ENCODE data around the gene PEMT.

The PEMT gene

GRCh38 chr17:17549732-17550366, 41.7 kb downstream of the PEMT start:
- DNase-seq = no peak

- no peak for DNase-seq
Measured at GRCh38 chr17:17548044-17548443, 43.5 kb downstream of the PEMT start.

GRCh38 chr17:17547210-17547764, 44.2 kb downstream of the PEMT start:
- DNase-seq = no peak

- no peak for DNase-seq
Measured at GRCh38 chr17:17546399-17547185, 44.9 kb downstream of the PEMT start.

GRCh38 chr17:17545984-17546383, 45.5 kb downstream of the PEMT start:
- DNase-seq = no peak

GRCh38 chr17:17545031-17545820, 46.3 kb downstream of the PEMT start:
- DNase-seq = no peak

GRCh38 chr17:17542906-17543635, 48.4 kb downstream of the PEMT start:
- DNase-seq = no peak

- no peak for DNase-seq
Measured at GRCh38 chr17:17541640-17542001, 49.9 kb downstream of the PEMT start.

GRCh38 chr17:17540935-17541639, 50.4 kb downstream of the PEMT start:
- DNase-seq = no peak

- no peak for DNase-seq
Measured at GRCh38 chr17:17540278-17540906, 51.1 kb downstream of the PEMT start.

- no peak for DNase-seq
Measured at GRCh38 chr17:17539591-17539990, 51.9 kb downstream of the PEMT start.

GRCh38 chr17:17538417-17539391, 52.8 kb downstream of the PEMT start:
- no peak for DNase-seq

GRCh38 chr17:17537311-17538099, 54.0 kb downstream of the PEMT start:
- no peak for DNase-seq

- no peak for DNase-seq
Measured at GRCh38 chr17:17536702-17537101, 54.8 kb downstream of the PEMT start.

GRCh38 chr17:17535957-17536356, 55.6 kb downstream of the PEMT start:
- DNase-seq = peak; percentile 6

- DNase-seq = no peak
Measured at GRCh38 chr17:17533901-17534441, 57.5 kb downstream of the PEMT start.

GRCh38 chr17:17532991-17533390, 58.5 kb downstream of the PEMT start:
- DNase-seq = no peak

GRCh38 chr17:17531156-17531555, 60.4 kb downstream of the PEMT start:
- no peak for DNase-seq
